Measurements from ENCODE around the gene ASPSCR1. TPM values are rescaled to one million over a fixed set of nuclear protein-coding genes. Genes with fewer than 3 reads are reported as not detected.

ASPSCR1 gene
- total and polyA plus RNA-seq, 10 of the 15 experiments (the other 5 are each of a cell fraction or from before 2014, with no cell fraction given) = 1.5 to 48.4 (median 25.4) TPM

GRCh38 chr17:82030470-82031302 lies 53.3 kb downstream of the ASPSCR1 start:
- ChIA-PET POLR2A (interaction anchor here (1.1 to 1.3 kb wide), 2 partner anchors 19 to 71 kb away, joined by 3 read pairs; no protein-coding TSS in a partner anchor), SMC1A (ENCODE audit: uncharacterized antibody, unreplicated experiment) (interaction anchor here (0.7 to 2.5 kb wide), 6 partner anchors 75 to 388 kb away, joined by 3 to 13 read pairs (median 4); no protein-coding TSS in a partner anchor), RAD21 (ENCODE audit: unreplicated experiment) (interaction anchor here (0.6 to 1.6 kb wide), 9 partner anchors 10 to 320 kb away, joined by 3 to 5 read pairs (median 4); no protein-coding TSS in a partner anchor), CTCF (interaction anchor here (0.6 to 2.3 kb wide), 23 partner anchors 9 to 826 kb away, joined by 3 to 19 read pairs (median 3); no protein-coding TSS in a partner anchor)
- peak; percentile 86 for ATAC-seq
- H3K4me3 ChIP-seq = peak overlapping the region; percentile 65; the same call in 1 of the 2 replicates
- no peaks in the 10 kb centered on the region for H3K27me3 ChIP-seq (replicated peaks in 1 of 2; ENCODE audit: control insufficient read depth in 2 of 2, insufficient read depth in 2 of 2, low read length in 1 of 2)
- in situ Hi-C loops (cut with MboI) = no loop called here
- no peaks in the 10 kb centered on the region for H4K20me1 ChIP-seq (ENCODE audit: control insufficient read depth, insufficient read depth)
- H3K9me3 ChIP-seq (replicated peaks; ENCODE audit: control insufficient read depth, insufficient read depth, low read length) = no peaks in the 10 kb centered on the region
- no TSS peak for BruUV-seq (replicated peaks)
- H3K79me2 ChIP-seq (ENCODE audit: control insufficient read depth, insufficient read depth, low read length) = no peaks in the 10 kb centered on the region
- no peak for DNase-seq (ENCODE audit: low read depth, low spot score)
- peak overlapping the region; percentile 20; the same call in 1 of the 2 replicates for H3K9ac ChIP-seq (ENCODE audit: control insufficient read depth, insufficient read depth, low read length)
- no peak overlapping the region for H3K27ac ChIP-seq (ENCODE audit: control insufficient read depth, insufficient read depth)
- no peaks in the 10 kb centered on the region; the same call in 1 of the 2 replicates for H3K4me1 ChIP-seq (ENCODE audit: control insufficient read depth, insufficient read depth, low read length)
- 3% methylated on average over 88 of the region's 94 CpGs for WGBS (ENCODE audit: insufficient coverage, insufficient replicate concordance, low lambda C conversion rate, missing lambda C conversion rate)
- peak; percentile 86 for FAIRE-seq
- intact Hi-C loops (cut with micrococcal nuclease; ENCODE audit: unreplicated experiment) = no loop called here
- H3K36me3 ChIP-seq (ENCODE audit: control insufficient read depth in 2 of 2, insufficient read depth in 2 of 2, low read length in 1 of 2) = no peaks in the 10 kb centered on the region; a peak in 2 of 4 replicates
- peak overlapping the region; percentile 94 for H3K4me2 ChIP-seq (ENCODE audit: control insufficient read depth, insufficient read depth)
- H2AFZ ChIP-seq (ENCODE audit: control insufficient read depth, low read depth, low read length) = peak overlapping the region; percentile 73
- TF ChIP-seq ASH2L (IDR thresholded peaks at IDR 0.05; ENCODE audit: borderline replicate concordance, low read depth) (no peak), GATAD2B (conservative IDR thresholded peaks at IDR 0.05; ENCODE audit: low read depth) (peak; percentile 58), EGR1 (IDR thresholded peaks at IDR 0.05; ENCODE audit: borderline replicate concordance in 1 of 2, low read depth in 2 of 2, low read length in 2 of 2) (no peak), HDAC2 (IDR thresholded peaks at IDR 0.05) (0 out of 2 replicates have a peak, but pooled peaks have one; percentile 76), CREM (IDR thresholded peaks at IDR 0.05; ENCODE audit: low read depth) (no peak), BHLHE40 (IDR thresholded peaks at IDR 0.05; ENCODE audit: borderline replicate concordance in 1 of 2, low read depth in 2 of 2, low read length in 1 of 2) (peak; percentile 53 to 54; a peak in 2 of 4 replicates), MXI1 (IDR thresholded peaks at IDR 0.05; ENCODE audit: low read depth, low read length) (peak; percentile 41; the same call in 1 of the 2 replicates), RAD21 (IDR thresholded peaks at IDR 0.05; ENCODE audit: insufficient read depth, low read depth, low read length) (peak; percentile 94), E4F1 (IDR thresholded peaks at IDR 0.05; ENCODE audit: borderline replicate concordance, partially characterized antibody) (no peak), SPI1 (IDR thresholded peaks at IDR 0.05; ENCODE audit: borderline replicate concordance, insufficient read depth, low read depth, low read length) (no peak), ZBTB11 (CRISPR knock-in tag; IDR thresholded peaks at IDR 0.05) (no peak), NR2C1 (IDR thresholded peaks at IDR 0.05) (no peak), MLLT1 (IDR thresholded peaks at IDR 0.05) (no peak), POU2F2 (IDR thresholded peaks at IDR 0.05; ENCODE audit: borderline replicate concordance, low read depth, low read length) (0 out of 3 replicates have a peak, but pooled peaks have one; percentile 12)
